ENCODE data around the gene PLPP7.
A peak's percentile ranks its signal among the peaks of the same experiment; 100 is the strongest.

Gene PLPP7

DNA sequence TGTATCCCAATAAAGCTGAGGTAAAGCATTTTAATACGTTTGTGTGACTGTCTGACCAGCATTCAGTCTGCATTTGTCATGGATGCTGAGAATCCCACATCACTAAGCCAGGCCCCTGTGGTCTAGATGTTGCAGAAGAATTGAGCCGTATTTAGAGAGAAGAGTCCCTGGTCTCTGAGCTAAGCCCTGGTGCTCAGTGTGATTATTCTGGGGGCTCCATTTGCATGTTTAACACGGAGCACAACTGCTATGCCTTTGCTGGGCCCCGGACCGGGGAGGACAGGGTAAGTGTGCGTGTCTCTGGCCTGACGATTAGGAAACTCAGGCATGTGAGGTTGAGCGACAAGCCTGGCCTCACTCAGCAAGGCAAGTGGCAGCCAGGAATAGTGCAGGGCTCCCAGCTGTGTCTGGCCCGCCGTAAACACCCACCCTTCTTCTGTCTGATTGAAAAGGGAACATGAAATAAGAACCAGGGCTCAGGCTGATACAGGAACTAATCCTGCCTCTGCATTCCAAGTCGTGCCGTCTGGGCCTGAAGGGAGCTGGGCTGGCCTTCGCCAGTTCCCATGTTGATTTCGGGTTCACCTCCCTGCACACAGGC lies 35.5 kb upstream of the PLPP7 start:
- DNase-seq (ENCODE audit: extremely low read depth, insufficient read length), result peak; percentile 66
- no peak overlapping the region for H3K4me3 ChIP-seq (replicated peaks; ENCODE audit: low read depth, low read length)

DNA sequence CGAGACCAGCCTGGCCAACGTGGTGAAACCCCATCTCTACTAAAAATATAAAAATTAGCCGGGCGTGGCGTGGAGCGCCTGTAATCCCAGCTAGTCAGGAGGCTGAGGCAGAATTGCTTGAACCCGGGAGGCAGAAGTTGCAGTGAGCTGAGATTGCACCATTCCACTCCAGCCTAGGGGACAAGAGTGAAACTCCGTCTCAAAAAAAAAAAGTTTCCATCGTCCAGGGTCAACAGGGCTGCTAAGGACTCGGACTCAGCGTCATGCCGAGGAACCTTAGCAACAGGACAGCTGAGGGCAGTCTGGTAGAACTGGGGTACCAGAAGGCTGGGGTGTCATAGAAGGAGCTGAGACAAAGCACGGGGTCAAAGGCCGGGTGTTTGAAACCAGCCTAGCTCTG lies 34.9 kb upstream of the PLPP7 start:
- H3K4me3 ChIP-seq (replicated peaks; ENCODE audit: low read depth, low read length), result no peak overlapping the region
- no peak for DNase-seq (ENCODE audit: extremely low read depth, insufficient read length)
- H3K27me3 ChIP-seq (replicated peaks; ENCODE audit: control insufficient read depth, insufficient read depth, low read length), result no peaks in the 10 kb centered on the region
- peaks cover 2% of the 10 kb centered on the region for H3K36me3 ChIP-seq (ENCODE audit: control insufficient read depth, insufficient read depth, low read length)
- no peak for TF ChIP-seq CTCF (IDR thresholded peaks at IDR 0.05; ENCODE audit: insufficient read depth, low read length, poor library complexity, severe bottlenecking)

More for the DNA sequence above, 35.5 kb upstream of the PLPP7 start:
- Histone ChIP-seq H3K27me3 (replicated peaks; ENCODE audit: control insufficient read depth, insufficient read depth, low read length) (no peaks in the 10 kb centered on the region), H3K36me3 (ENCODE audit: control insufficient read depth, insufficient read depth, low read length) (peaks cover 2% of the 10 kb centered on the region; the same call in 1 of the 2 replicates)
- TF ChIP-seq CTCF (IDR thresholded peaks at IDR 0.05; ENCODE audit: insufficient read depth, low read length, poor library complexity, severe bottlenecking), result no peak

DNA sequence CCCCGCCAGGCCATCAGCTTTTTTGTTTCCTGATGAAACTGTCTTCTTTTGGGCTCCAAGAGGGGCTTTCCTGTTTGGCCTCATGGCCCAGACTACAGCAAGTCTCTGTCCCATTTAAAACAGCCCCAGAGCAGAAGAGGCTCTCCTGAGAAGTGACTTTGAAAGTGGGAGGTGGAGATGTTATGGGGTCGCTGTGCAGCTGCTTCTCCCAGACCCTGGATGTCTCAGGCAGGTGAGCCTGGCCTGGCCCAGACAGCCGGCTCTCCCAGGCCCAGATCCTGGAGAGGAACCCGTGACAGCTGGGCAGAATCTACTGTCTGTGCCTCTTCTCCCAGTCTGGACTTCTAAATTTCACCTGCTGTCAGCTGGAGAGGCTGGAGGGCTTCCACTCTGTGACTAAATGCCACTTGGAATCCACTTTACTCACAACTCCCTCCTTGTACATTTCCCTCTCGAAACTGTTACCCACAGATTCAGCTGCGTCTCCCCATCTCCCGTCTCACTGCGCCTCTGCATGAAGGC lies 33.8 kb upstream of the PLPP7 start:
- TF ChIP-seq CTCF (IDR thresholded peaks at IDR 0.05; ENCODE audit: insufficient read depth, low read length, poor library complexity, severe bottlenecking), result no peak
- peaks cover 6% of the 10 kb centered on the region for H3K36me3 ChIP-seq (ENCODE audit: control insufficient read depth, insufficient read depth, low read length)
- no peaks in the 10 kb centered on the region for H3K27me3 ChIP-seq (replicated peaks; ENCODE audit: control insufficient read depth, insufficient read depth, low read length)
- peak; percentile 59 for DNase-seq (ENCODE audit: extremely low read depth, insufficient read length)
- peak overlapping the region; percentile 56 for H3K4me3 ChIP-seq (replicated peaks; ENCODE audit: low read depth, low read length)

- TF ChIP-seq CTCF (IDR thresholded peaks at IDR 0.05; ENCODE audit: insufficient read depth, low read length, poor library complexity, severe bottlenecking), result no peak
- Histone ChIP-seq H3K36me3 (ENCODE audit: control insufficient read depth, insufficient read depth, low read length) (peaks cover 14% of the 10 kb centered on the region), H3K4me3 (replicated peaks; ENCODE audit: low read depth, low read length) (no peak overlapping the region), H3K27me3 (replicated peaks; ENCODE audit: control insufficient read depth, insufficient read depth, low read length) (no peaks in the 10 kb centered on the region)
- DNase-seq (ENCODE audit: extremely low read depth, insufficient read length), result no peak
Measured at GRCh38 chr9:131257266-131258025, 32.1 kb upstream of the PLPP7 start.

DNA sequence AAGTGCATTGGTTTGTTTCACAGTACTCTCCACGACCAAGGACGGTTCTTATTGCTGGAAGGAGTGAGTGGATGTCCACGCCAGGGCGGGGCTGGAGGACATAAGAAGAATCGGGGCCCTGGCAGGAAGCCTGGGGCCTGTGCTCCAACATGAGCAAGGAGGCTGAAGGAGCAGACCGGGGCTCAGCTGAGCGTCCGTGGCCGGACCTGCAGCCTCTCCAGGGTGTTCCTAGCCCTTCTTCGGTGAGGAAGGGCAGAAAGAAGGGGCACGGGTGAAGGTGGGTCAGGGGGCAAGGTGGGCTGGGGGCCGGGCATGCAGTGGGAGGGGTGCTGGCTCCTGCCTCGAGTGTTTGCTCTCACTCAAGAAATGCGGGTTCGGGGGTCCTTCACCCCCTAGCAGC lies 31.3 kb upstream of the PLPP7 start:
- TF ChIP-seq CTCF (IDR thresholded peaks at IDR 0.05; ENCODE audit: insufficient read depth, low read length, poor library complexity, severe bottlenecking), result no peak
- Histone ChIP-seq H3K27me3 (replicated peaks; ENCODE audit: control insufficient read depth, insufficient read depth, low read length) (no peaks in the 10 kb centered on the region), H3K4me3 (replicated peaks; ENCODE audit: low read depth, low read length) (no peak overlapping the region), H3K36me3 (ENCODE audit: control insufficient read depth, insufficient read depth, low read length) (peaks cover 14% of the 10 kb centered on the region)
- DNase-seq (ENCODE audit: extremely low read depth, insufficient read length), result no peak
